GM12801 (cell line): ENCODE results near the gene POPDC3.

Source experiments
- TF ChIP-seq, protein P1 (sequence below): IDR thresholded peaks from one replicate; pipeline ENCODE4 v1.5.1; 2011; ENCODE audit warnings: control low read depth; ENCODE audit not compliant: insufficient read length; ENCODE audit errors: extremely low read depth

Gene POPDC3

DNA sequence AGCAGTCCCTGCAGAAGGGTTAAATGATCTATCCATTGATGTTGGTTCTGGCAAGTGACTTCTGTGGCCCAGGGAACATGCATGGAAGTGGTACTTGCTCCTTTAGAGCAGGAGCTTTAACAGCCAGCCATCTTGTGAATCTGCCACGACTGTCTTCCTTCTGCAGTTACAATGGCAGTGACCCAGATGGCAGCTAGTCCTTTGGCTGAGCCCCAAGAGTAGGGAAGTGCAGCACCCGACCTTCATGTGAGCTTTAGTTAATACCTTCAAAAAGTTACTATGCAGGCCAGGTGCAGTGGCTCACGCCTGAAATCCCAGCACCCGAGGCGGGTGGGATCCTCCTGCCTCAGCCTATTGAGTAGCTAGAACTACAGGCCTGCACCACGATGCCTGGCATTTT lies 66.4 kb downstream of the POPDC3 start:
- TF ChIP-seq, protein P1, sequence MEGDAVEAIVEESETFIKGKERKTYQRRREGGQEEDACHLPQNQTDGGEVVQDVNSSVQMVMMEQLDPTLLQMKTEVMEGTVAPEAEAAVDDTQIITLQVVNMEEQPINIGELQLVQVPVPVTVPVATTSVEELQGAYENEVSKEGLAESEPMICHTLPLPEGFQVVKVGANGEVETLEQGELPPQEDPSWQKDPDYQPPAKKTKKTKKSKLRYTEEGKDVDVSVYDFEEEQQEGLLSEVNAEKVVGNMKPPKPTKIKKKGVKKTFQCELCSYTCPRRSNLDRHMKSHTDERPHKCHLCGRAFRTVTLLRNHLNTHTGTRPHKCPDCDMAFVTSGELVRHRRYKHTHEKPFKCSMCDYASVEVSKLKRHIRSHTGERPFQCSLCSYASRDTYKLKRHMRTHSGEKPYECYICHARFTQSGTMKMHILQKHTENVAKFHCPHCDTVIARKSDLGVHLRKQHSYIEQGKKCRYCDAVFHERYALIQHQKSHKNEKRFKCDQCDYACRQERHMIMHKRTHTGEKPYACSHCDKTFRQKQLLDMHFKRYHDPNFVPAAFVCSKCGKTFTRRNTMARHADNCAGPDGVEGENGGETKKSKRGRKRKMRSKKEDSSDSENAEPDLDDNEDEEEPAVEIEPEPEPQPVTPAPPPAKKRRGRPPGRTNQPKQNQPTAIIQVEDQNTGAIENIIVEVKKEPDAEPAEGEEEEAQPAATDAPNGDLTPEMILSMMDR: no peak

DNA sequence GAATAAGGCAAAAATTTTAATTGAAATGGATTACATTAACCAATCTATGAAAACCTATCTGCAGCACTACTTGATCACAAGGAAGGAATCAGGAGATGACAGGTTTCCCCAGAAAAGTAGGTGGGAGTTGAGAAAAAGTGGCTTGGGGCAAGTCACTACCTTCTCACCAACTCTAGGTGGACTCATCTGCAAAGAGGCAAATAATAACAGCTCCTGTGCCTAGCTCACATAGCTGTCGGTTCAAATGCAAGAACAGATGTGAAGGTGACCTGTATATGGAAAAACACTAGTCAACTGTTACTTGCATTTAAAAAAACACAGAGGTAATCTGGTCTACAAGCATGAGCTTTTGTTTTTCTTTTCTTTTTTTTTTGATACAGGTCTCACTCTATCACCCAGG lies 67.2 kb downstream of the POPDC3 start:
- TF ChIP-seq, protein P1: no peak

DNA sequence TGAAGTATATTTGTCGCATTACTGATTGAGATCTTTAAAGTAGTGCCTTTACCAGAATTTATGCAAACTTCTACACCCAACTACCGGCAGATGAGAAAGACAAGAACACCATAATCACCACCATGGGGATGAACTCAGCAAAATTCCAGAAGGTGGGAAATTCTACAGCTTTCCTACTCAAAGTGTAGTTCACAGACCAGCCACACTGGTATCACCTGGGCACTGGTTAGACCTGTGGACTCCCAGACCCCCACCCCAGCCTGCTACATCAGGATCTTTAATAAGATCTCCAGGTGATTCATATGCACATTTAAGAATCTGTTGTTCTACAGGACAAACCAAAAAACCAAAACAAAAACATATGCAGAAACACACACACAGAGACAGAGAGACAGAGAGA lies 67.9 kb downstream of the POPDC3 start:
- TF ChIP-seq, protein P1: no peak

DNA sequence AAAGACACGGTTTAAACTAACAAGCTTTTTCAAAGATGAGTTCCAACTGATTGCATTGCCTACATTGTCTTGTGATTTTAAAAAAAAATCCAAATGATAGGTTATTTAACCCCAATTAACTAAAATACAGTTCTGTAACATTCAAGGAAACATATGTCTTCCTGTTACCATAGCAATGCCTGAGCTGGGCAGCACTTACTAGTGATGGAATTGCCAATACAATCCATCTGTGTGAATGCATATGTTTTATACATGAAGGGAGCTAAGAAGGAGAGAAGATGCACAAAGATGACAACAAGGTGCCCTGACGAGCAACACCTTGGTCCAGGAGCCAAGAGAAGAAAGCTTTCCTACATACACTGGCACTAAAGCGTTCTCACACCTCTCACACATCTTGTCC lies 68.7 kb downstream of the POPDC3 start:
- TF ChIP-seq, protein P1: no peak

DNA sequence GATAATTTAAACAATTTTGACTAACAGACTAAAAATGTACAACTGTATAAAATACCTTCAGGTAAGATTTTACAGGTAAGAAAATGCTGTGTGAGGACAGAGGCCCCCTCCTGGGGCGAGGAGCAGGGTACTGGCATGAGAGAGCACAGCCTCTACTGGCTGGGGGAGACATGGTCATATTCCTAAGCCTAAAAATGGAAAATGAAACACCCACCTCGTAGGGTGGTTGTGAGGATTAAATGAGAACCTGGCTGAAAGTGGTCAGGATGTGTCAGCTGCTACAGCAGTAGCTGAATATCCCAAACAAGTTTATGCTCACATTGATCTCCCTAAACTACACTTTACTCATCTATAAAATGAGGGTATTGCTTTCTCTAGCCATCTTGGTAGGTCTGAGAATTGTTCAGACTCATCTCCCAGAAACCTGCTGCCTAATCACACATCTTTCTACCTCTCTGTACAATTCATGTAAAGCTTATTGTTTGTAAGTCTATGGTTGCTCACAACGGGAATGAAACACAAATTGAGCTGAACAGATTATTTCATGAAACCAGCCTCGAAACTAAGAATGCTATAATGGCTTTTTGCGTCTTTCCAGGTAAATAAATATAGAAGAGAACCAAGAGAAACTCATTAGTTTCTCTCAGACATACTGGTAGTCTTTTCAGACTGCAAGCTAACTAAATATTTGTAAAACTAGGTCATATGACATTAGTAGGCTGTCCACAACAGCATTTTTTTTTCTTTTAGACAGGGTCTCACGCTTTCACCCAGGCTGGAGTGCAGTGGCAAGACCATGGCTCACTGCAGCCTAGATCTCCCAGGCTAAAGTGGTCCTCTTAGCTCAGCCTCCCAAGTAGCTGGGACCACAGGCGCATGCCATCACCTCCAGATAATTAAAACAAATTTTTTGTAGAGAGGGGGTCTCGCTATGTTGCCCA lies 69.6 kb downstream of the POPDC3 start:
- TF ChIP-seq, protein P1: no peak

DNA sequence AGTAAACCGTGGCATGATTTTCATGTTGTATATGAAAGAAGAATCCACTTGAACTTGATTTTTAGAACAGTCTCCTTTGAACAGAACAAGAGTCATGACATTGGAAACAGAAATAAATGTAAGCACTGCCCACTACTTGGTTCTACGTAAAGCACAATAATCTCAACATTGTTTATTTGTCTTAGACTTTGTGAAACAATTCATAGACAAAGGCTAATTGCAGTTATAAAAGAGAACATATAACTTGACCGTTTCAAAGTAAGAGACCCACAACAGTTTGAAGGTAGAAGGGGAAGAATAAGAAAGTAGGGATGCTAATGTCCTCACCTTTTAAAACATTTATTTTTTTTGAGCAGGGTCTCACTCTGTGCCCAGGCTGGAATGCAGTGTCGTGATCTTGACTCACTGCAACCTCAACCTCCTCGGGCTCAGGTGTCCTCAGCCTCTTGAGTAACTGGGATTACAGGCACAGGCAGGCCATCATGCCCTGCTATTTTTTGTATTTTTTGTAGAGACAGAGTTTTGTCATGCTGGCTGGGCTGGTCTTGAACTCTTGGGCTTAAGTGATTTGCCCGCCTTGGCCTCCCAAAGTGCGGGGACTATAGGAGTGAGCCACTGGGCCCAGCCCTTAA lies 71.1 kb downstream of the POPDC3 start:
- TF ChIP-seq, protein P1: no peak
